ENCODE results near the gene SPOCK1.
"Not testable (repeated sequence)": the region's sequence is repeated elsewhere in the genome, so short reads cannot be mapped to it uniquely, and the experiment has no call there.

The SPOCK1 gene

GRCh38 chr5:137395011-137395755, 103.9 kb downstream of the SPOCK1 start:
- DNase-seq (ENCODE audit: low read depth in 2 of 2): no peak

- DNase-seq (ENCODE audit: low read depth in 2 of 2): no peak
Observed at GRCh38 chr5:137394380-137394779, 104.7 kb downstream of the SPOCK1 start.

GRCh38 chr5:137393196-137393993, 105.7 kb downstream of the SPOCK1 start:
- DNase-seq (ENCODE audit: low read depth in 2 of 2): no peak

- no peak for DNase-seq (ENCODE audit: low read depth in 2 of 2)
Observed at GRCh38 chr5:137392261-137392660, 106.9 kb downstream of the SPOCK1 start.

GRCh38 chr5:137391044-137391443, 108.1 kb downstream of the SPOCK1 start:
- DNase-seq (ENCODE audit: low read depth in 2 of 2): not testable (repeated sequence)

- no peak for DNase-seq (ENCODE audit: low read depth in 2 of 2)
Observed at GRCh38 chr5:137389042-137389441, 110.1 kb downstream of the SPOCK1 start.

GRCh38 chr5:137385064-137385463, 114.1 kb downstream of the SPOCK1 start:
- DNase-seq (ENCODE audit: low read depth in 2 of 2): no peak

- DNase-seq (ENCODE audit: low read depth in 2 of 2): no peak
Observed at GRCh38 chr5:137383909-137384308, 115.2 kb downstream of the SPOCK1 start.

- DNase-seq (ENCODE audit: low read depth in 2 of 2): no peak
Observed at GRCh38 chr5:137381555-137381954, 117.6 kb downstream of the SPOCK1 start.

GRCh38 chr5:137379555-137380286, 119.4 kb downstream of the SPOCK1 start:
- no peak for DNase-seq (ENCODE audit: low read depth in 2 of 2)

GRCh38 chr5:137375741-137376526, 123.2 kb downstream of the SPOCK1 start:
- no peak for DNase-seq (ENCODE audit: low read depth in 2 of 2)

GRCh38 chr5:137374110-137374714, 124.9 kb downstream of the SPOCK1 start:
- DNase-seq (ENCODE audit: low read depth in 2 of 2): no peak

- DNase-seq (ENCODE audit: low read depth in 2 of 2): no peak
Observed at GRCh38 chr5:137372773-137373160, 126.4 kb downstream of the SPOCK1 start.

GRCh38 chr5:137372016-137372772, 126.9 kb downstream of the SPOCK1 start:
- no peak for DNase-seq (ENCODE audit: low read depth in 2 of 2)

- no peak for DNase-seq (ENCODE audit: low read depth in 2 of 2)
Observed at GRCh38 chr5:137370096-137371071, 128.7 kb downstream of the SPOCK1 start.

GRCh38 chr5:137368651-137369050, 130.5 kb downstream of the SPOCK1 start:
- no peak for DNase-seq (ENCODE audit: low read depth in 2 of 2)

- DNase-seq (ENCODE audit: low read depth in 2 of 2): no peak
Observed at GRCh38 chr5:137367951-137368350, 131.2 kb downstream of the SPOCK1 start.

- no peak for DNase-seq (ENCODE audit: low read depth in 2 of 2)
Observed at GRCh38 chr5:137366526-137366925, 132.6 kb downstream of the SPOCK1 start.
